Activated CD8-positive, alpha-beta T cell treated with anti-CD3 and anti-CD28 coated beads for 36 hours (primary cell): ENCODE measurements around the gene FREY1. TPM values are rescaled to one million over a fixed set of nuclear protein-coding genes. Genes with fewer than 3 reads are reported as not detected.

ENCODE experiments used
- ATAC-seq: fragments of 200-7000 bp; cut with Tn5 transposase; one replicate; pipeline ENCODE4 v1.10.0; 2021; ENCODE audit warnings: mild to moderate bottlenecking, moderate library complexity
- CTCF ChIA-PET: fragments of 350-600 bp; sonication (Branson Sonifier 250); formaldehyde crosslinking; loops from one replicate; lab custom pipeline; 2021; ENCODE audit warnings: antibody characterized with exemption; lab: Charles Lee
- POLR2A ChIA-PET: fragments of 350-600 bp; sonication (Branson Sonifier 250); formaldehyde crosslinking; loops from one replicate; lab custom pipeline; 2021; ENCODE audit warnings: antibody characterized with exemption; lab: Charles Lee
- DNase-seq: peaks from one replicate; pipeline ENCODE4 v3.0.0-alpha.2; 2020
- H3K27ac Mint-ChIP-seq: one replicate; pipeline ENCODE4 v1.8.0; 2021; ENCODE audit warnings: mild to moderate bottlenecking, mixed read lengths
- H3K27me3 Mint-ChIP-seq: one replicate; pipeline ENCODE4 v1.8.0; 2021; ENCODE audit warnings: mixed read lengths
- H3K36me3 Mint-ChIP-seq: one replicate; pipeline ENCODE4 v1.8.0; 2021; ENCODE audit warnings: low read depth, mixed read lengths
- H3K4me1 Mint-ChIP-seq: one replicate; pipeline ENCODE4 v1.8.0; 2021; ENCODE audit warnings: low read depth, mixed read lengths
- H3K4me3 Mint-ChIP-seq: one replicate; pipeline ENCODE4 v1.8.0; 2021; ENCODE audit warnings: mild to moderate bottlenecking, moderate library complexity, mixed read lengths
- H3K9me3 Mint-ChIP-seq: one replicate; pipeline ENCODE4 v1.8.0; 2021; ENCODE audit warnings: mixed read lengths
- intact Hi-C: fragments of 100-400 bp; cut with micrococcal nuclease; formaldehyde crosslinking; loops from one replicate; pipeline ENCODE4 v1.10.0; 2022
- total RNA-seq, 2 experiments: library from RNA; stranded (reverse); gene quantifications; one replicate each; pipeline ENCODE4 v1.2.3, GENCODE V29; 2021
- TF ChIP-seq, protein P1 (sequence below): fragments of 200-600 bp; IDR thresholded peaks from one replicate; pipeline ENCODE4 v1.8.0; 2022; ENCODE audit warnings: antibody characterized with exemption, mild to moderate bottlenecking

Gene FREY1, protein sequence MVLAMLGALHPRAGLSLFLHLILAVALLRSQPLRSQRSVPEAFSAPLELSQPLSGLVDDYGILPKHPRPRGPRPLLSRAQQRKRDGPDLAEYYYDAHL
- total RNA-seq: under 1 TPM; 0.43 to 0.72 TPM

DNA sequence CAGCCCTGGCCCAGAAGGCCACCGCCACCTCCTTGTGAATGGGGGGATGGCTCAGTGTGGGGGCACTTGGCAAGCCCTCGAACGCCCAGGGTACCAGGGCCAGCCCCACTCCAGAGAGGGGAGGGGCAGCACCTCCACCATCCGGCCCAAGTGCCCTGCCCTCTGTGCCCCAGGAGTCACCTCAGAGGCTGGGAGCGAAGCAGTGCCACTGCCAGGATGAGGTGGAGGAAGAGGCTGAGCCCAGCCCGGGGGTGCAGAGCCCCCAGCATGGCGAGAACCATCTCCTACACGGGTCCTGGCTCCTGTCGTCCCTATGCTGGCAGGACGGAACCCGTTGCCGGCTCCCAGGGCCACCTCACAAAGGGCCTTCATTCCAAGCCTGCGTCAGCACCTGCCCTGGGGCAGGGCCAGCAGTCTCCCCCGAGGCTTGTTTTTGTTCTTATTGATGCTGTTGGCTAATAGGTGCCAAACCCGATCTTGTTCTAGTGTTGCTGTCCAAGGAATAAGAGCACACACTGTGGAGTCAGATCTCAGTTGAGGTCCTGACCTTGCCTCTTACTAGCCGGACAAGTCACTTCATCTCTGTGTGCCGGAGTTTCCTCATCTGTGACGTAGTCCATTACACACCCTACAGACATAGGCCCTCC lies at the start of gene FREY1:
Gene FREY1 (minus strand): TSS at position 307 of the 647 bp plus-strand sequence. CDS start 26 bp downstream, at position 281.
- no peaks in the 10 kb centered on the region for H3K27me3 Mint-ChIP-seq
- peaks cover 4% of the 10 kb centered on the region for H3K36me3 Mint-ChIP-seq
- no peaks in the 10 kb centered on the region for H3K9me3 Mint-ChIP-seq
- ATAC-seq: no peak
- TF ChIP-seq, protein P1, sequence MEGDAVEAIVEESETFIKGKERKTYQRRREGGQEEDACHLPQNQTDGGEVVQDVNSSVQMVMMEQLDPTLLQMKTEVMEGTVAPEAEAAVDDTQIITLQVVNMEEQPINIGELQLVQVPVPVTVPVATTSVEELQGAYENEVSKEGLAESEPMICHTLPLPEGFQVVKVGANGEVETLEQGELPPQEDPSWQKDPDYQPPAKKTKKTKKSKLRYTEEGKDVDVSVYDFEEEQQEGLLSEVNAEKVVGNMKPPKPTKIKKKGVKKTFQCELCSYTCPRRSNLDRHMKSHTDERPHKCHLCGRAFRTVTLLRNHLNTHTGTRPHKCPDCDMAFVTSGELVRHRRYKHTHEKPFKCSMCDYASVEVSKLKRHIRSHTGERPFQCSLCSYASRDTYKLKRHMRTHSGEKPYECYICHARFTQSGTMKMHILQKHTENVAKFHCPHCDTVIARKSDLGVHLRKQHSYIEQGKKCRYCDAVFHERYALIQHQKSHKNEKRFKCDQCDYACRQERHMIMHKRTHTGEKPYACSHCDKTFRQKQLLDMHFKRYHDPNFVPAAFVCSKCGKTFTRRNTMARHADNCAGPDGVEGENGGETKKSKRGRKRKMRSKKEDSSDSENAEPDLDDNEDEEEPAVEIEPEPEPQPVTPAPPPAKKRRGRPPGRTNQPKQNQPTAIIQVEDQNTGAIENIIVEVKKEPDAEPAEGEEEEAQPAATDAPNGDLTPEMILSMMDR: no peak
- POLR2A ChIA-PET: no interaction called here
- DNase-seq: no peak
- CTCF ChIA-PET: no interaction called here
- H3K4me3 Mint-ChIP-seq: no peak within 1 kb of the TSS
- intact Hi-C loops: no loop called here
- H3K4me1 Mint-ChIP-seq: peaks cover 6% of the 10 kb centered on the region
- H3K27ac Mint-ChIP-seq: no peak within 1 kb of the TSS

DNA sequence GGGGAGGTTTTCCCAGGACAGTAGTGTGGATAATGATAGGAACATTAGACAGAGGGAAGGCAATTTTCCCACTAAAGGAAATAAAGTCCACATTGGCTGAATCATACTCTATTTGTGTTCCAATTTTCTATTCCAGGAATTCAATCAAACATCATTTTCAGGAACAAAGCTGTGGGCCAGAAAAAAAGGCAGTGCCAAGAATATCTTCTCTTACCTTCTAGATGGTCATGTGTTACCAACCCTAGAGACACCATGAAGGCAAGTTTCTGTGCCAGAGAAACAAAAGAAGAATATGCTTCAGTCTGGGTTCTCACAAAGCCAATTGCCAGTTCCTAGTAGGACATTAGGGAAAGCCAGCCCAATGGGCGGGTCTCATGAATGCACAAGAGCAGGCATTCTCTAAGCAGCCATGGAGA lies 42.9 kb upstream of the FREY1 start:
- POLR2A ChIA-PET: interaction anchor here (0.6 kb wide), 1 partner anchor 714 kb away, joined by 4 read pairs; no protein-coding TSS in a partner anchor
- peaks cover 17% of the 10 kb centered on the region for H3K36me3 Mint-ChIP-seq
- DNase-seq (no peak), ATAC-seq (no peak)
- no peaks in the 10 kb centered on the region for H3K4me1 Mint-ChIP-seq
- no peaks in the 10 kb centered on the region for H3K27me3 Mint-ChIP-seq
- CTCF ChIA-PET: interaction anchor here (1.6 to 5.9 kb wide), 2 partner anchors 9 to 14 kb away, joined by 4 to 51 read pairs; no protein-coding TSS in a partner anchor
- H3K27ac Mint-ChIP-seq: no peak overlapping the region
- intact Hi-C loops: no loop called here
- TF ChIP-seq, protein P1: no peak
- H3K4me3 Mint-ChIP-seq: no peak overlapping the region
- no peaks in the 10 kb centered on the region for H3K9me3 Mint-ChIP-seq

DNA sequence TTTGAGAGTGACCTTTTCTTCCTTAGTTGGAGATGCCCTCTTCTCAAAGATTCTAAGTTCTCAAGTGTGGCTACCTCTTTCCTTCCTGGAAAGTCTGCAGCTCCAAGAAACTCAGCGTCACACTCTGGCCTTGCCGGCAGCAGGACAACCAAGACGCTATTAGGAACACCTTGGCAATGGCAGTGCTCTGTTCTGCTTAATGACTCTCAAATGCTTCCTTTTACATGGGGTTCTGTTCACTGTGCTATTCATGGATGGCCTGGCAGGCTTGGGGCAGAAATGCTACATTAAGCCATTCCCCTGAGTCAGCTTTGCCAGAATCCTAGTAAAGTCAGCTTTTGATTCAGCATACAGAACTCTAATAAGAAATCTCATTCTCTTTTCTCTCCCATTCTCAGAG lies 41.3 kb upstream of the FREY1 start:
- no peak overlapping the region for H3K27ac Mint-ChIP-seq
- peaks cover 18% of the 10 kb centered on the region for H3K36me3 Mint-ChIP-seq
- H3K4me1 Mint-ChIP-seq: no peaks in the 10 kb centered on the region
- ChIA-PET CTCF (interaction anchor here (1.4 to 5.9 kb wide), 2 partner anchors 16 to 22 kb away, joined by 3 to 51 read pairs; no protein-coding TSS in a partner anchor), POLR2A (no interaction called here)
- TF ChIP-seq, protein P1: no peak
- H3K4me3 Mint-ChIP-seq: no peak overlapping the region
- intact Hi-C loops: no loop called here
- H3K27me3 Mint-ChIP-seq: no peaks in the 10 kb centered on the region
- no peaks in the 10 kb centered on the region for H3K9me3 Mint-ChIP-seq
- DNase-seq (no peak), ATAC-seq (no peak)

- Mint-ChIP-seq H3K9me3 (no peaks in the 10 kb centered on the region), H3K36me3 (peaks cover 18% of the 10 kb centered on the region), H3K4me1 (no peaks in the 10 kb centered on the region), H3K4me3 (no peak overlapping the region), H3K27ac (no peak overlapping the region), H3K27me3 (no peaks in the 10 kb centered on the region)
- TF ChIP-seq, protein P1: no peak
- CTCF ChIA-PET: interaction anchor here (1.4 to 5.9 kb wide), 2 partner anchors 16 to 22 kb away, joined by 3 to 51 read pairs; no protein-coding TSS in a partner anchor
- POLR2A ChIA-PET: no interaction called here
- DNase-seq (no peak), ATAC-seq (no peak)
- intact Hi-C loops: no loop called here
These were observed 40.8 kb upstream of the FREY1 start for GRCh38 chr11:45947885-45948284.

DNA sequence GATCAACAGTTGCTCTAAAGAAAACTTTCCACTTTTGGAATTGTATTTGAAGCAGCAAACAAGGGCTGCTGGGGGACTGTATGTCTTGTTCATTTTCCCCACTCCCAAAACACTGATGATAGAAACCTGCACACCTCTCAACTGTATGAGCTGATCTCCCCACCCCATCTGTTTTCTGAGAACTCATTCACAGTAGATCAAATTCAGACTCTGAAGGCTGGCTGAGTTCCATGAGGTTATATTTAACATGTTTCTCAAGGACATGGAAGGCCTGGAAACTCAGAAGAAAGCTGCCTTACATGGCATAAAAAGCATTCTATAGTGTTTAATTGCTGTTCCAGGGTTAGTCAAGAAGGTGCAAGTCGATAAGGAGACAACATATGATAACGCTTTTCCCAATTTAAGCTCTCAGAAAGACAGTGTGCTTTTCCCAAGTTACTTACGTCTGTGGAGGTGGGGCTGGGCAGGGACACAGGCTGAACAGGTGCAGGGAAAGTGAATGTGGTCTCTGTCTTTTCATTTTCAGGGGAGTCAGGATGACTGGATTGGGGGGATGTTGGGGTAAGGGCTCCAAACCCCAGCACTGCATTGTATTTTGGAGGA lies 38.4 kb upstream of the FREY1 start:
- no peaks in the 10 kb centered on the region for H3K27me3 Mint-ChIP-seq
- CTCF ChIA-PET: interaction anchor here (0.8 to 1.1 kb wide), 3 partner anchors 20 to 61 kb away, joined by 3 read pairs; no protein-coding TSS in a partner anchor
- no peak overlapping the region for H3K27ac Mint-ChIP-seq
- H3K4me1 Mint-ChIP-seq: no peaks in the 10 kb centered on the region
- DNase-seq (no peak), ATAC-seq (no peak)
- TF ChIP-seq, protein P1: no peak
- no peak overlapping the region for H3K4me3 Mint-ChIP-seq
- no peaks in the 10 kb centered on the region for H3K9me3 Mint-ChIP-seq
- peaks cover 16% of the 10 kb centered on the region for H3K36me3 Mint-ChIP-seq
- intact Hi-C loops: no loop called here
- POLR2A ChIA-PET: no interaction called here
